ENCODE results near the gene ST14. TPM values are rescaled to one million over a fixed set of nuclear protein-coding genes. Genes with fewer than 3 reads are reported as not detected.

The ST14 gene
- total and polyA plus RNA-seq, 2 donors (not counting 3 experiments of a cell fraction or from before 2014, with no cell fraction given): 0.08 TPM; not detected in 1

- peak; percentile 53 for FAIRE-seq
- intact Hi-C loops (cut with micrococcal nuclease): no loop called here
These were observed 40.8 kb upstream of the ST14 start for GRCh38 chr11:130118636-130119387.

GRCh38 chr11:130120045-130120444 is 39.5 kb upstream of the ST14 start:
- no peak for TF ChIP-seq MYC (IDR thresholded peaks at IDR 0.05; ENCODE audit: low read depth, low read length)
- no peak for TF ChIP-seq EZH2 (IDR thresholded peaks at IDR 0.05; ENCODE audit: borderline replicate concordance, low read depth, low read length, severe bottlenecking)
- TF ChIP-seq MAX (IDR thresholded peaks at IDR 0.05; ENCODE audit: insufficient read depth, insufficient read length): no peak
- TF ChIP-seq POLR2A (IDR thresholded peaks at IDR 0.05; ENCODE audit: low read depth, low read length): no peak
- no peak for TF ChIP-seq POLR2AphosphoS5 (IDR thresholded peaks at IDR 0.05; ENCODE audit: insufficient read depth, low read depth, low read length)
- no peak for TF ChIP-seq GATA2 (IDR thresholded peaks at IDR 0.05; ENCODE audit: insufficient read depth, insufficient read length, low read depth, low read length)
- TF ChIP-seq, protein P1, sequence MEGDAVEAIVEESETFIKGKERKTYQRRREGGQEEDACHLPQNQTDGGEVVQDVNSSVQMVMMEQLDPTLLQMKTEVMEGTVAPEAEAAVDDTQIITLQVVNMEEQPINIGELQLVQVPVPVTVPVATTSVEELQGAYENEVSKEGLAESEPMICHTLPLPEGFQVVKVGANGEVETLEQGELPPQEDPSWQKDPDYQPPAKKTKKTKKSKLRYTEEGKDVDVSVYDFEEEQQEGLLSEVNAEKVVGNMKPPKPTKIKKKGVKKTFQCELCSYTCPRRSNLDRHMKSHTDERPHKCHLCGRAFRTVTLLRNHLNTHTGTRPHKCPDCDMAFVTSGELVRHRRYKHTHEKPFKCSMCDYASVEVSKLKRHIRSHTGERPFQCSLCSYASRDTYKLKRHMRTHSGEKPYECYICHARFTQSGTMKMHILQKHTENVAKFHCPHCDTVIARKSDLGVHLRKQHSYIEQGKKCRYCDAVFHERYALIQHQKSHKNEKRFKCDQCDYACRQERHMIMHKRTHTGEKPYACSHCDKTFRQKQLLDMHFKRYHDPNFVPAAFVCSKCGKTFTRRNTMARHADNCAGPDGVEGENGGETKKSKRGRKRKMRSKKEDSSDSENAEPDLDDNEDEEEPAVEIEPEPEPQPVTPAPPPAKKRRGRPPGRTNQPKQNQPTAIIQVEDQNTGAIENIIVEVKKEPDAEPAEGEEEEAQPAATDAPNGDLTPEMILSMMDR (IDR thresholded peaks at IDR 0.05; ENCODE audit: extremely low read depth in 1 of 2, insufficient read depth in 1 of 2, low read depth in 1 of 2, low read length in 2 of 2): no peak
- no peak for TF ChIP-seq JUN (IDR thresholded peaks at IDR 0.05; ENCODE audit: borderline replicate concordance, insufficient read depth, insufficient read length, low read depth)
- TF ChIP-seq FOS (IDR thresholded peaks at IDR 0.05; ENCODE audit: borderline replicate concordance, insufficient read depth, low read length): no peak
- Histone ChIP-seq H3K4me3 (replicated peaks in 1 of 3; ENCODE audit: insufficient read depth in 1 of 3, low read depth in 1 of 3, low read length in 3 of 3) (no peak overlapping the region), H3K27ac (ENCODE audit: insufficient read depth, low read depth, low read length) (peak overlapping the region; percentile 84), H3K36me3 (ENCODE audit: control insufficient read depth in 2 of 2, extremely low read depth in 1 of 2, insufficient read depth in 2 of 2, low read length in 2 of 2) (peaks cover 8 to 10% of the 10 kb centered on the region in 2 experiments), H3K4me1 (ENCODE audit: control insufficient read depth, extremely low read depth, insufficient read depth, low read length) (peaks cover 69% of the 10 kb centered on the region), H3K27me3 (ENCODE audit: control insufficient read depth in 2 of 2, insufficient read depth in 2 of 2, low read length in 2 of 2) (no peaks in the 10 kb centered on the region), H3K9me1 (replicated peaks; ENCODE audit: control insufficient read depth, extremely low read depth, insufficient read depth, low read length) (no peaks in the 10 kb centered on the region), H2AFZ (ENCODE audit: low read depth, low read length) (no peak overlapping the region), H4K20me1 (replicated peaks; ENCODE audit: control insufficient read depth, extremely low read depth, insufficient read depth, low read length) (no peaks in the 10 kb centered on the region), H3K4me2 (ENCODE audit: insufficient read depth, low read length) (no peak overlapping the region), H3K9me3 (replicated peaks; ENCODE audit: control insufficient read depth, insufficient read depth, low read length) (no peaks in the 10 kb centered on the region), H3K9ac (replicated peaks; ENCODE audit: extremely low read depth, insufficient read depth, low read length) (no peak overlapping the region), H3K79me2 (ENCODE audit: control insufficient read depth, insufficient read depth, low read length) (peaks cover 64% of the 10 kb centered on the region)
- no TSS peak for BruUV-seq (replicated peaks)
- no peak for DNase-seq (ENCODE audit: low read depth, low spot score)
- dilution Hi-C loops (cut with MboI; ENCODE audit: extremely low pct_ligation_motif_present, low sequenced_read_pairs) (no loop called here), intact Hi-C loops (cut with micrococcal nuclease) (no loop called here)
- FAIRE-seq: no peak
- CTCF ChIA-PET: no interaction called here
- POLR2A ChIA-PET: no interaction called here

More at GRCh38 chr11:130118636-130119387, 40.8 kb upstream of the ST14 start:
- Histone ChIP-seq H3K27me3 (ENCODE audit: control insufficient read depth in 2 of 2, insufficient read depth in 2 of 2, low read length in 2 of 2) (no peaks in the 10 kb centered on the region), H3K4me2 (ENCODE audit: insufficient read depth, low read length) (no peak overlapping the region), H4K20me1 (replicated peaks; ENCODE audit: control insufficient read depth, extremely low read depth, insufficient read depth, low read length) (no peaks in the 10 kb centered on the region), H2AFZ (ENCODE audit: low read depth, low read length) (no peak overlapping the region), H3K9me1 (replicated peaks; ENCODE audit: control insufficient read depth, extremely low read depth, insufficient read depth, low read length) (no peaks in the 10 kb centered on the region), H3K79me2 (ENCODE audit: control insufficient read depth, insufficient read depth, low read length) (peaks cover 67% of the 10 kb centered on the region), H3K27ac (ENCODE audit: insufficient read depth, low read depth, low read length) (no peak overlapping the region), H3K9ac (replicated peaks; ENCODE audit: extremely low read depth, insufficient read depth, low read length) (no peak overlapping the region), H3K4me1 (ENCODE audit: control insufficient read depth, extremely low read depth, insufficient read depth, low read length) (peaks cover 62% of the 10 kb centered on the region), H3K9me3 (replicated peaks; ENCODE audit: control insufficient read depth, insufficient read depth, low read length) (no peaks in the 10 kb centered on the region), H3K36me3 (ENCODE audit: control insufficient read depth in 2 of 2, extremely low read depth in 1 of 2, insufficient read depth in 2 of 2, low read length in 2 of 2) (peaks cover 8 to 9% of the 10 kb centered on the region in 2 experiments), H3K4me3 (replicated peaks in 1 of 3; ENCODE audit: insufficient read depth in 1 of 3, low read depth in 1 of 3, low read length in 3 of 3) (no peak overlapping the region)
- dilution Hi-C loops (cut with MboI; ENCODE audit: extremely low pct_ligation_motif_present, low sequenced_read_pairs): no loop called here
- BruUV-seq (replicated peaks): no TSS peak
- POLR2A ChIA-PET: no interaction called here
- TF ChIP-seq JUN (IDR thresholded peaks at IDR 0.05; ENCODE audit: borderline replicate concordance, insufficient read depth, insufficient read length, low read depth) (no peak), EZH2 (IDR thresholded peaks at IDR 0.05; ENCODE audit: borderline replicate concordance, low read depth, low read length, severe bottlenecking) (no peak)
- TF ChIP-seq, protein P1 (IDR thresholded peaks at IDR 0.05; ENCODE audit: extremely low read depth in 1 of 2, insufficient read depth in 1 of 2, low read depth in 1 of 2, low read length in 2 of 2): no peak
- no peak for DNase-seq (ENCODE audit: low read depth, low spot score)
- CTCF ChIA-PET: interaction anchor here (0.8 to 2.4 kb wide), 4 partner anchors 13 to 195 kb away, joined by 3 to 11 read pairs (median 4); no protein-coding TSS in a partner anchor
